Measurements from ENCODE around the gene ELP6. TPM values are rescaled to one million over a fixed set of nuclear protein-coding genes. Genes with fewer than 3 reads are reported as not detected.

The ELP6 gene
- total RNA-seq, 4 donors from 2014 or later: 9.1 to 22.3 (median 21.3) TPM

DNA sequence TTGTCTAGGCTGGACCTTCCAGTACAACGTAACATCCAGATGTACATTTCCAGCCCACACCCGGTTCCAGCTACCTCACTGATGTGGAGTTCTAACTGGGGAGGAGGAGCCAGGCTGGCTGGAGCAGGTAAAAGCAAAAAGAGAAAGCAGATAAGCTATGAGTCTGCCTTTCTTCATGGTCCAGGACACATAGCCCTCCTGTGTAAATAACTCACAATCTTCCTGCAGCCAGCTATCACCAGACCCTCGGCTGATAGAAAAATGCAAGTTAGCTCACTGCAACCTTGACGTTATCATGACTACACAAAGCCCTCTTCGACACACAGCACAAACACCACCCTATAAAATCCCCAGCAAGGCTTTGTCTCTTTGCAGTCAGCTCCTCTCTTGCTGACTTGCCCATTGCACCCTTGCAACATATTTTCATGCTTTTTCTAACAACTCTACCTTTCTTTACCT lies 20.5 kb upstream of the ELP6 start:
- TF ChIP-seq, protein P1, sequence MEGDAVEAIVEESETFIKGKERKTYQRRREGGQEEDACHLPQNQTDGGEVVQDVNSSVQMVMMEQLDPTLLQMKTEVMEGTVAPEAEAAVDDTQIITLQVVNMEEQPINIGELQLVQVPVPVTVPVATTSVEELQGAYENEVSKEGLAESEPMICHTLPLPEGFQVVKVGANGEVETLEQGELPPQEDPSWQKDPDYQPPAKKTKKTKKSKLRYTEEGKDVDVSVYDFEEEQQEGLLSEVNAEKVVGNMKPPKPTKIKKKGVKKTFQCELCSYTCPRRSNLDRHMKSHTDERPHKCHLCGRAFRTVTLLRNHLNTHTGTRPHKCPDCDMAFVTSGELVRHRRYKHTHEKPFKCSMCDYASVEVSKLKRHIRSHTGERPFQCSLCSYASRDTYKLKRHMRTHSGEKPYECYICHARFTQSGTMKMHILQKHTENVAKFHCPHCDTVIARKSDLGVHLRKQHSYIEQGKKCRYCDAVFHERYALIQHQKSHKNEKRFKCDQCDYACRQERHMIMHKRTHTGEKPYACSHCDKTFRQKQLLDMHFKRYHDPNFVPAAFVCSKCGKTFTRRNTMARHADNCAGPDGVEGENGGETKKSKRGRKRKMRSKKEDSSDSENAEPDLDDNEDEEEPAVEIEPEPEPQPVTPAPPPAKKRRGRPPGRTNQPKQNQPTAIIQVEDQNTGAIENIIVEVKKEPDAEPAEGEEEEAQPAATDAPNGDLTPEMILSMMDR (IDR thresholded peaks at IDR 0.05): no peak
- TF ChIP-seq POLR2A (IDR thresholded peaks at IDR 0.05): no peak
- no peaks in the 10 kb centered on the region for H3K9me3 ChIP-seq
- H3K27me3 ChIP-seq: peaks cover 0 to 42% (median 0%) of the 10 kb centered on the region in 4 donors
- WGBS, 2 donors: 30 to 51% methylated on average over 5 of the region's 5 CpGs
- intact Hi-C loops (cut with DNase I): no loop called here
- no peak overlapping the region for H3K4me3 ChIP-seq
- H3K27ac ChIP-seq: peak overlapping the region in 1 of 4 donors; percentile 51
- no peaks in the 10 kb centered on the region for H3K36me3 ChIP-seq
- no peak for DNase-seq
- peaks cover 0 to 15% (median 0%) of the 10 kb centered on the region in 3 donors for H3K4me1 ChIP-seq

DNA sequence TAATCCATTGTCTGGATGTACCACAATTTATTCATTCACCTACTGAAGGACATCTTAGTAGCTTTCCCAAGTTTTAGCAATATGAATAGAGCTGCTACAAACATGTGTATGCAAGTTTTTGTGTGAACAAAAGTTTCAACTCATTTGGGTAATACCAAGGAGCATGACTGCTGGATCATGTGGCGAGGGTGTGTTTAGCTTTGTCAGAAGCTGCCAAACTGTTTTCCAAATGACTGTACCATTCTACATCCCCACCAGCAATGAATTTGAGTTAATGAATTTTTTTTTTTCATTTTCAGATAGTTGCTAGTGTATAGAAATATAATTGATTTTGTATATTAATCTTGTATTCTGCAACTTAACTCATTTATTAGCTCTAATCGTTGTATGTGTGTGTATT lies 20.0 kb upstream of the ELP6 start:
- H3K9me3 ChIP-seq: no peaks in the 10 kb centered on the region
- peaks cover 0 to 15% (median 0%) of the 10 kb centered on the region in 3 donors for H3K4me1 ChIP-seq
- no peaks in the 10 kb centered on the region for H3K36me3 ChIP-seq
- intact Hi-C loops (cut with DNase I): no loop called here
- peaks cover 0 to 37% (median 0%) of the 10 kb centered on the region in 4 donors for H3K27me3 ChIP-seq
- TF ChIP-seq POLR2A (IDR thresholded peaks at IDR 0.05): no peak
- TF ChIP-seq, protein P1 (IDR thresholded peaks at IDR 0.05): no peak
- WGBS, 2 donors: 27 to 52% methylated on average over 2 of the region's 2 CpGs
- no peak for DNase-seq
- no peak overlapping the region for H3K4me3 ChIP-seq
- H3K27ac ChIP-seq: peak overlapping the region in 2 of 4 donors; percentile 51 to 65

DNA sequence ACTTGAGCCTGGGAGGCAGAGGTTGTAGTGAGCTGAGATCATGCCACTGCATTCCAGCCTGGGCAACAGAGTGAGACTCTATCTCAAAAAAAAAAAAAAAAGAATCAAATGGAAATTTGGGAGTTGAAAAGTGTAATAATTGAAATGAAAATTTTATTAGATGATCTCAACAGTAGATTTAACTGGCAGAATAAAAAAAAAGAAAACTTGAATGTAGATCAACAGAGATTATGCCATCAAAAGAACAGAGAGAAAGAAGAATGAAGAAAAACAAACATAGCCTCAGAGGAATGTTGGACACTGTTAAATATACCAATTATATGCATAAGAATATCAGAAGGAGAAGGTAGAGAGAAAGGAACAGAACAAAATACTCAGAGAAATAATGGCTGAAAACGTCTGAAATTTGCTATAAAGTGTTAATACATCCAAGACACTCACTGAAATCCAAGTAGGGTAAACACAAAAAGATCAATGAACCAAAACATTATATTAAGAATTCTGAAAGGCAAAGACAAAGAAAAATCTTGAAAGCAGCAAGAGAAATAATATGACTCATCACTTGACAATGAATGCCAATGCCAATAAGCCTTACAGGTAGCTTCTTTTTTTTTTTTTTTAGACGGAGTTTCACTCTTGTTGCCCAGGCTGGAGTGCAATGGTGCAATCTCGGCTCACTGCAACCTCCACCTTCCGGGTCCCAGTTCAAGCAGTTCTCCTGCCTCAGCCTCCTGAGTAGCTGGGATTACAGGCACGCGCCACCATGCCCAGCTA lies 14.6 kb upstream of the ELP6 start:
- TF ChIP-seq, protein P1 (IDR thresholded peaks at IDR 0.05): no peak
- no peak for TF ChIP-seq POLR2A (IDR thresholded peaks at IDR 0.05)
- Histone ChIP-seq H3K27ac (peak overlapping the region in 1 of 4 donors; percentile 55), H3K9me3 (peaks cover 0 to 9% (median 0%) of the 10 kb centered on the region in 3 donors), H3K36me3 (no peaks in the 10 kb centered on the region), H3K4me1 (peaks cover 0 to 12% (median 3%) of the 10 kb centered on the region in 3 donors), H3K4me3 (no peak overlapping the region), H3K27me3 (no peaks in the 10 kb centered on the region)
- 40 to 65% methylated on average over 6 of the region's 6 CpGs for WGBS, 2 donors
- intact Hi-C loops (cut with DNase I): no loop called here
- DNase-seq: no peak

- Histone ChIP-seq H3K4me1 (peaks cover 0 to 17% (median 6%) of the 10 kb centered on the region in 3 donors), H3K27ac (no peak overlapping the region), H3K36me3 (no peaks in the 10 kb centered on the region), H3K27me3 (no peaks in the 10 kb centered on the region), H3K4me3 (no peak overlapping the region), H3K9me3 (peaks cover 0 to 9% (median 0%) of the 10 kb centered on the region in 3 donors)
- 78 to 90% methylated on average over 2 to 4 of the region's 4 CpGs for WGBS, 2 donors
- no peak for TF ChIP-seq POLR2A (IDR thresholded peaks at IDR 0.05)
- TF ChIP-seq, protein P1 (IDR thresholded peaks at IDR 0.05): no peak
- no peak for DNase-seq
- intact Hi-C loops (cut with DNase I): no loop called here
Measured at GRCh38 chr3:47525617-47526016, 12.1 kb upstream of the ELP6 start.
